CD4-positive, CD25-positive, alpha-beta regulatory T cell (primary cell): Measurements from ENCODE around the gene NPLOC4. TPM values are rescaled to one million over a fixed set of nuclear protein-coding genes. Genes with fewer than 3 reads are reported as not detected.

ENCODE experiments used
- ATAC-seq, 2 donors: fragments of 150-1000 bp; cut with Tn5 transposase; one replicate each; pipeline ENCODE4 v1.10.0; 2021; ENCODE audit warnings: low read depth in 2 of 2, moderate number of reproducible peaks in 2 of 2, moderate library complexity in 1 of 2
- DNase-seq, 3 donors: peaks; one replicate each; pipeline versions ENCODE4 v3.0.0 to v3.0.0-alpha.2; 2012 to 2022; ENCODE audit warnings: mixed read lengths in 1 of 3
- H3K27ac ChIP-seq: one replicate; pipeline ENCODE4 v1.7.0; 2013; ENCODE audit warnings: mild to moderate bottlenecking, low read length; ENCODE audit not compliant: insufficient read depth, poor library complexity, severe bottlenecking
- H3K27me3 ChIP-seq: one replicate; pipeline ENCODE4 v1.7.0; 2013; ENCODE audit warnings: low read length; ENCODE audit not compliant: control insufficient read depth, insufficient read depth
- H3K36me3 ChIP-seq: one replicate; pipeline ENCODE4 v1.7.0; 2013; ENCODE audit warnings: mild to moderate bottlenecking, low read length, moderate library complexity; ENCODE audit not compliant: control insufficient read depth, insufficient read depth
- H3K4me1 ChIP-seq: 2 replicates; pipeline ENCODE4 v1.7.0; 2013; ENCODE audit warnings: mild to moderate bottlenecking, low read length; ENCODE audit not compliant: insufficient read depth, control insufficient read depth, poor library complexity, severe bottlenecking
- H3K4me3 ChIP-seq: one replicate; pipeline ENCODE4 v1.7.0; 2013; ENCODE audit warnings: low read depth, mild to moderate bottlenecking, low read length, moderate library complexity
- H3K9me3 ChIP-seq, 2 experiments: 1 replicate in 1 of 2; 2 replicates in 1 of 2; pipeline ENCODE4 v1.7.0; 2013; ENCODE audit warnings: low read length in 2 of 2, mild to moderate bottlenecking in 1 of 2, moderate library complexity in 1 of 2; ENCODE audit not compliant: control insufficient read depth in 2 of 2
- H3K27ac Mint-ChIP-seq, 3 donors: one replicate each; pipeline ENCODE4 v1.8.0; 2020 to 2022; ENCODE audit warnings: mild to moderate bottlenecking in 3 of 3, mixed read lengths in 3 of 3, moderate library complexity in 2 of 3
- H3K27me3 Mint-ChIP-seq: one replicate; pipeline ENCODE4 v1.8.0; 2022; ENCODE audit warnings: mild to moderate bottlenecking, mixed read lengths
- H3K36me3 Mint-ChIP-seq: one replicate; pipeline ENCODE4 v1.8.0; 2020; ENCODE audit warnings: mixed read lengths
- H3K4me1 Mint-ChIP-seq, 4 donors: one replicate each; pipeline ENCODE4 v1.8.0; 2020 to 2022; ENCODE audit warnings: mixed read lengths in 4 of 4, mild to moderate bottlenecking in 1 of 4
- H3K4me3 Mint-ChIP-seq, 4 donors: one replicate each; pipeline ENCODE4 v1.8.0; 2020 to 2022; ENCODE audit warnings: mild to moderate bottlenecking in 4 of 4, mixed read lengths in 4 of 4, moderate library complexity in 3 of 4
- H3K9me3 Mint-ChIP-seq, 7 donors: one replicate each; pipeline ENCODE4 v1.8.0; 2020 to 2022; ENCODE audit warnings: mixed read lengths in 7 of 7, mild to moderate bottlenecking in 3 of 7, moderate library complexity in 2 of 7
- polyA plus RNA-seq, 4 donors: library from polyadenylated mRNA; unstranded; fragments of 300-500 nt; fragmentation: Illumina TruSeq; gene quantifications; one replicate each; pipeline ENCODE4 v1.2.3, GENCODE V29; 2021
- total RNA-seq: library from RNA; stranded (reverse); gene quantifications from one replicate; pipeline ENCODE4 v1.2.3, GENCODE V29; 2022

The NPLOC4 gene
- total and polyA plus RNA-seq, 5 donors from 2014 or later: 48.6 to 103 (median 51.9) TPM

GRCh38 chr17:81544281-81544974, 92.5 kb downstream of the NPLOC4 start:
- peaks cover 12% of the 10 kb centered on the region for H3K36me3 Mint-ChIP-seq
- H3K27me3 Mint-ChIP-seq: no peaks in the 10 kb centered on the region
- H3K9me3 Mint-ChIP-seq: no peaks in the 10 kb centered on the region
- H3K4me1 ChIP-seq: no peaks in the 10 kb centered on the region
- no peaks in the 10 kb centered on the region for H3K9me3 ChIP-seq
- H3K4me3 Mint-ChIP-seq: no peak overlapping the region
- H3K27me3 ChIP-seq: no peaks in the 10 kb centered on the region
- no peak overlapping the region for H3K27ac Mint-ChIP-seq
- no peak overlapping the region for H3K27ac ChIP-seq
- peaks cover 0 to 4% (median 2%) of the 10 kb centered on the region in 4 donors for H3K4me1 Mint-ChIP-seq
- ATAC-seq (no peak), DNase-seq (no peak)
- no peak overlapping the region for H3K4me3 ChIP-seq
- peaks cover 21% of the 10 kb centered on the region for H3K36me3 ChIP-seq

- ATAC-seq (no peak), DNase-seq (no peak)
- Histone ChIP-seq H3K27me3 (no peaks in the 10 kb centered on the region), H3K27ac (no peak overlapping the region), H3K4me1 (no peaks in the 10 kb centered on the region), H3K9me3 (no peaks in the 10 kb centered on the region), H3K4me3 (no peak overlapping the region), H3K36me3 (peaks cover 19% of the 10 kb centered on the region)
- Mint-ChIP-seq H3K27me3 (no peaks in the 10 kb centered on the region), H3K36me3 (peaks cover 9% of the 10 kb centered on the region), H3K4me3 (no peak overlapping the region), H3K4me1 (peaks cover 0 to 4% (median 0%) of the 10 kb centered on the region in 4 donors), H3K27ac (no peak overlapping the region), H3K9me3 (no peaks in the 10 kb centered on the region)
Observed at GRCh38 chr17:81543756-81544155, 93.2 kb downstream of the NPLOC4 start.

- H3K4me3 ChIP-seq: no peak overlapping the region
- Mint-ChIP-seq H3K4me3 (no peak overlapping the region), H3K36me3 (peaks cover 9% of the 10 kb centered on the region), H3K9me3 (no peaks in the 10 kb centered on the region), H3K27me3 (peaks cover 4% of the 10 kb centered on the region), H3K27ac (no peak overlapping the region), H3K4me1 (peaks cover 0 to 4% (median 0%) of the 10 kb centered on the region in 4 donors)
- no peak overlapping the region for H3K27ac ChIP-seq
- no peak for ATAC-seq
- DNase-seq: no peak
- H3K36me3 ChIP-seq: peaks cover 21% of the 10 kb centered on the region
- H3K9me3 ChIP-seq: no peaks in the 10 kb centered on the region
- H3K4me1 ChIP-seq: no peaks in the 10 kb centered on the region
- H3K27me3 ChIP-seq: no peaks in the 10 kb centered on the region
Observed at GRCh38 chr17:81543339-81543675, 93.6 kb downstream of the NPLOC4 start.

GRCh38 chr17:81542431-81543338, 94.2 kb downstream of the NPLOC4 start:
- Mint-ChIP-seq H3K27ac (peak overlapping the region in 1 of 3 donors; percentile 48), H3K4me1 (peaks cover 0 to 4% (median 0%) of the 10 kb centered on the region in 4 donors), H3K9me3 (no peaks in the 10 kb centered on the region), H3K36me3 (peaks cover 14% of the 10 kb centered on the region), H3K27me3 (peaks cover 5% of the 10 kb centered on the region), H3K4me3 (no peak overlapping the region)
- H3K27ac ChIP-seq: no peak overlapping the region
- H3K36me3 ChIP-seq: peaks cover 23% of the 10 kb centered on the region
- no peaks in the 10 kb centered on the region for H3K4me1 ChIP-seq
- no peak overlapping the region for H3K4me3 ChIP-seq
- H3K9me3 ChIP-seq: no peaks in the 10 kb centered on the region
- ATAC-seq: no peak
- H3K27me3 ChIP-seq: no peaks in the 10 kb centered on the region
- DNase-seq: no peak

- H3K4me1 Mint-ChIP-seq: peaks cover 0 to 4% (median 0%) of the 10 kb centered on the region in 4 donors
- H3K36me3 ChIP-seq: peaks cover 15% of the 10 kb centered on the region
Observed at GRCh38 chr17:81541123-81541522, 95.8 kb downstream of the NPLOC4 start.

GRCh38 chr17:81540676-81541027, 96.3 kb downstream of the NPLOC4 start:
- Mint-ChIP-seq H3K4me3 (no peak overlapping the region), H3K4me1 (no peaks in the 10 kb centered on the region), H3K27ac (no peak overlapping the region), H3K9me3 (no peaks in the 10 kb centered on the region), H3K36me3 (peaks cover 9% of the 10 kb centered on the region), H3K27me3 (peaks cover 11% of the 10 kb centered on the region)
- Histone ChIP-seq H3K4me3 (no peak overlapping the region), H3K4me1 (peaks cover 11% of the 10 kb centered on the region), H3K9me3 (no peaks in the 10 kb centered on the region), H3K27ac (no peak overlapping the region), H3K36me3 (peaks cover 10% of the 10 kb centered on the region), H3K27me3 (no peaks in the 10 kb centered on the region)
- ATAC-seq (no peak), DNase-seq (no peak)

More at GRCh38 chr17:81541123-81541522, 95.8 kb downstream of the NPLOC4 start:
- Mint-ChIP-seq H3K27ac (no peak overlapping the region), H3K36me3 (peaks cover 9% of the 10 kb centered on the region), H3K4me3 (peak overlapping the region in 1 of 4 donors; percentile 51), H3K27me3 (peaks cover 7% of the 10 kb centered on the region), H3K9me3 (no peaks in the 10 kb centered on the region)
- Histone ChIP-seq H3K4me1 (peaks cover 10% of the 10 kb centered on the region), H3K9me3 (no peaks in the 10 kb centered on the region), H3K27me3 (no peaks in the 10 kb centered on the region), H3K27ac (no peak overlapping the region), H3K4me3 (no peak overlapping the region)
- DNase-seq (no peak), ATAC-seq (no peak)

GRCh38 chr17:81539961-81540675, 96.8 kb downstream of the NPLOC4 start:
- peaks cover 9% of the 10 kb centered on the region for H3K36me3 Mint-ChIP-seq
- DNase-seq: no peak

More at GRCh38 chr17:81539961-81540675, 96.8 kb downstream of the NPLOC4 start:
- H3K36me3 ChIP-seq: peaks cover 10% of the 10 kb centered on the region
- peaks cover 11% of the 10 kb centered on the region for H3K4me1 ChIP-seq
- no peak overlapping the region for H3K4me3 ChIP-seq
- no peak overlapping the region for H3K4me3 Mint-ChIP-seq
- no peak overlapping the region for H3K27ac Mint-ChIP-seq
- no peaks in the 10 kb centered on the region for H3K9me3 ChIP-seq
- no peaks in the 10 kb centered on the region for H3K9me3 Mint-ChIP-seq
- ATAC-seq: no peak
- H3K27me3 Mint-ChIP-seq: peaks cover 11% of the 10 kb centered on the region
- no peaks in the 10 kb centered on the region for H3K27me3 ChIP-seq
- no peak overlapping the region for H3K27ac ChIP-seq
- H3K4me1 Mint-ChIP-seq: no peaks in the 10 kb centered on the region
